ENCODE data around the gene RBM48.
A peak's percentile ranks its signal among the peaks of the same experiment; 100 is the strongest.
"Not testable (repeated sequence)": the region's sequence is repeated elsewhere in the genome, so short reads cannot be mapped to it uniquely, and the experiment has no call there.

Gene RBM48
- total RNA-seq: 46.1 to 53.2 reads per million in 2 donors

DNA sequence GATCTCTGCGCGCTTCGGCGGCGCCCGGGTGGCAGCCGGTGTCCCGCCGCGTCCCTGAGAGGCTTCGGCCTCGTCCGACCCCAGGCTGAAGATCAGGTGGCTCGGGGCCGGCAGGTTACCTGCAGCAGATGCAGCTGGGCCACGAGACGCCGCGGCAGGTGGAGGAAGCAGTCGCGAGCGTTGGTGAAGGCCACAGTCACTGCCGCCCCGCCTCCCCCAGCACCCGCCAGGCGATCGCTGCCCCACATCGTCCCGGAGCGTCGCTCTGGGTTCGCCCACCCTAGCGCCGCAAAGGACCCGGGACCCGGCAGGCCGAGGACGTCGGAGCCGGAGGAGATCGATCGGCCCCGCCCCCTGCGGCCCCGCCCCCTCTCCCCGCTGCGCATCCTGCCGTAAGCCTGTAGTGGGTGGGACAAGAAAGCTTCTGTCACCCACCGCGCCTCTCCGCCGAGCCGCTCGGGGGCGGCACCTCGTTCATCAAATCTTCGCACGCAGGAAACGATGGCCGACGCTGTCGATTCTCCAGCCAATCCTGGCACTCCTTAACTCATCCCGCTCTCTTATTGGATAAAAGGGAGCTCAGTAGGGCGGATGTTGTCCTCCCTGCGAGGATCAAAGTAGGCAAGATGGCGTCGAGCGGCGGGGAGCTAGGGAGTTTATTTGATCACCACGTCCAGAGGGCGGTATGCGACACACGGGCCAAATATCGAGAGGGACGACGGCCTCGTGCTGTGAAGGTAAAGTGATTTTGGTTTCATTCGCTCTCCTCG is at the start of gene RBM48, which contains the start of gene PEX1:
Gene RBM48 (plus strand): TSS at position 608 of the 770 bp plus-strand sequence. CDS start 19 bp downstream, at position 627.
Gene PEX1 (minus strand): TSS at position 333 of the 770 bp plus-strand sequence. CDS start 85 bp downstream, at position 248.
- peak; percentile 95 for DNase-seq

DNA sequence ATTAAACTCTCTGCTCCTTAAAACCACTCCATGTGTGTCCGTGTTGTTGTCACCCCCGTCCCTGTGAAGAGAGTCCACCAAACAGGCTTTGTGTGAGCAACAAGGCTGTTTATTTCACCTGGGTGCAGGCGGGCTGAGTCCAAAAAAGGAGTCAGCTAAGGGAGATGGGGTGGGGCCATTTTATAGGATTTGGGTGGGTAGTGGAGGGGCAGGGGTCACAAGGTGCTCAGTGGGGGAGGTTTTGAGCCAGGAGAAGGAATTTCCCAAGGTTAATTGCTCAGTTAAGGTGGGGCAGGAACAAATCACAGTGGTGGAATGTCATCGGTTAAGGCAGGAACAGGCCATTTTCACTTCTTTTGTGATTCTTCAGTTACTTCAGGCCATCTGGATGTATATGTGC is 49.4 kb upstream of the RBM48 start:
- not testable (repeated sequence) for DNase-seq

DNA sequence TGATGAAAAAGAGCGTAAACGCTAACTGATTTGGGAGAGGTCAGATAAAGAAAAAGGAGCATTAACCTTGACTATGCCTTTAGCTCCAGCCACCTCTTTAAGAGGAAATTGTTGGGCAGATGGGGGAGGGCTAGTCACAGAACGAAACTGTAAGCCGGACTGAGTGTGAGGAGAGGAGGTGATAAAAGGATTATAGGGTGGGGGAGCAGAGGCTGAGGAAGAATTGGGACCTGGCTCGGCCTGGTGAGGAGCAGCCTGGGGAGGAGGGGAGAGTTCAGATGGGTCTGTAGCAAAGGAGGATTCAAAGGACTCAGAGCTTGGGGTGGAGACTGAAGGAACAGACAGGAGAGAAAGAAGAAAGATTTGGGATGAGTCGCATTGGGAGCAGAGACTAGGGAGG is 45.0 kb upstream of the RBM48 start:
- not testable (repeated sequence) for DNase-seq

- not testable (repeated sequence) for DNase-seq
Observed at GRCh38 chr7:92484226-92484625, 44.4 kb upstream of the RBM48 start.

- DNase-seq: no peak
Observed at GRCh38 chr7:92485267-92485892, 43.2 kb upstream of the RBM48 start.

DNA sequence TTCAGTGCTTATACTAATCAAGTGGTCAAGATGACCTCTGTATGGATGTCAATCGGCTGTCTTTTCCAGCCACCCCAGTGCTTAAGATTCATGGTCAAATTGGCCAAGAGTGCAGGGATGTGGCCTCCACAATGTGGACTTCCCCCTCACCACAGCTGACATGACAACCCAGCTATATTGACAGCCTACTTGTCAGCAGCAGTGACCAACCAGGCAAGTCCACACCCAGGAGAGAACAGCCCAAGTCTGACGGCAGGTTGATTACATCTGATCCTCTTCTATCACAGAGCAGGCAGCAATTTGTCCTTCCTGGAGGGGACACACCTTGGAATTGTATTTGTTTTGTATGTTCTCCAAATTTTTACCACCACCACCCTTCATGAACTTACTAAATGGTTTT is 42.6 kb upstream of the RBM48 start:
- no peak for DNase-seq

DNA sequence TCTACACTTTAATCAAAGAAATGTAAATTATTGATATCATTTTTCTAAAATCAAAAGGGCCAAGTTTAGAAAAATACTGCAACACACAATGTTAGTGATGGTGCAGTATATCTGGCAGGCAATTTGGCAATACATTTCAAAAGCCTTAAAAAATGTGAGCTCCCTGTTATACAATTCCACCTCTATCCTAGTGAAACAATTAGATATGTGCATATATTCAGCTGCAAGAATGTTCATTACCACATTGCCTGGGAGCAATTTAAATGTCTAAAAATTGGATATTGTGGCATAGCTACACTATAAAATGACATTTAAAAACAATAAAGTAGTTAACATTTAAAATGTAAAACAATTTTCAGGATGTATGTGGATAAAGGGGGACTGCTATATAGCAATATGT is 40.8 kb upstream of the RBM48 start:
- DNase-seq: no peak

DNA sequence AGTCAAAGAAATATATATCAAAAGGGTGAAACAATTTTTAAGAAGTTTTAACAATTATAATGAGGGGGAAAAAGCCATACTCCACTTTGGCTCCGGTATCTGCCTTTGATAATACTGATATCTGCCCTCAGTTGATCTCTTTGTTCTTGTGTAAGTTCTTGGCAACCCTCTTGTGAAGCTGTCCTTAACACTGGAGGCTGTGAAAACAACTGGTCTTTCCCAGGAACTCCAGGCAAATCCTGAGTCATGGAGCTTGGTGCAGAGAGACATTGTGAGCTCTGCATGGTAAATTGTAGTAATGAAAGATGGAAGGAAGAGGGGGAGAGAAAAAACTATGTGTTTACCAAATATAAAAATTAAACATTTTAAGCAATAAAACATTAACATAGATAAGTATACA is 39.0 kb upstream of the RBM48 start:
- no peak for DNase-seq

GRCh38 chr7:92496876-92497275 is 31.7 kb upstream of the RBM48 start:
- no peak for DNase-seq

GRCh38 chr7:92498557-92498956 is 30.0 kb upstream of the RBM48 start:
- DNase-seq: no peak

GRCh38 chr7:92503767-92504166 is 24.8 kb upstream of the RBM48 start:
- no peak for DNase-seq

- DNase-seq: no peak
Observed at GRCh38 chr7:92504563-92504962, 24.0 kb upstream of the RBM48 start.

GRCh38 chr7:92506363-92506762 is 22.2 kb upstream of the RBM48 start:
- DNase-seq: no peak

GRCh38 chr7:92508946-92509345 is 19.6 kb upstream of the RBM48 start:
- DNase-seq: no peak

- no peak for DNase-seq
Observed at GRCh38 chr7:92513167-92513902, 15.3 kb upstream of the RBM48 start.

DNA sequence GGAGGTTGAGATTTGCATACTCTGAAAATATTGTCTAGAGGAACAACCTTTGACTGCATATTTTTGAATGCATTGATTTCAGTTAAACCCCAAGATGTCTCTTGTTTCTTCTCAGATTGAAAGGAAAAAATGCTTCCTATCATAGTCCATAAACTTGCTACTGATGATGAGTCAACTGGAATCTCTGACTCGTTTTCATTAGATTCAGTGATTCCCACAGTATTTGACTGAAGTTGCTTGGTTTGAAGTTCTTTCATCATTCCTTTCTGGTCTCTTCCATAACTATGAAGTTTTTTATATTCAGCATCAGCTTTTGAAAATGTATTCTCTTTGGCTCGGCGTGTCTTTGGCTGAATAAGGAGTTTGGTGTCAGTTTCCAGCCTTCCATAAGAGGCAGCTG is 11.0 kb upstream of the RBM48 start:
- DNase-seq: no peak

DNA sequence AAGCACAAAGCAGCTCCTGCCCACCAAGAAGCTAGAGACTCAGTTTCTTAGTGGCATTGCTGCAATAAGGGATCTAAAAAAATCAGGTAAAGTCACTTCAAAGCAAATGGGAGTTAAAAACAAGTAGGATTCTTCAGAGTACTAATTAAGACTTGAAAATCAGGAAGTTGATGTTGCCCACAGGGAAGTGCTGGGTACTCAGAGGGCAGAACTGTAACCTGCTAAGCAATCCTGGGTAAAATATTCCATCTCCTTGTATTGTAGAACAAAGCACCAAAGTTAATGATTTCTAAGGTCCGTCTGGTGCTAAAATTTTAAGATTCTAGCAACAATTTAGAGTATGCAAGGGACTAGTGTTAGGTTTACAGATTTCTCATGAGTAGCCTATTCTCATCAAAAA is 8.6 kb upstream of the RBM48 start:
- DNase-seq: no peak

DNA sequence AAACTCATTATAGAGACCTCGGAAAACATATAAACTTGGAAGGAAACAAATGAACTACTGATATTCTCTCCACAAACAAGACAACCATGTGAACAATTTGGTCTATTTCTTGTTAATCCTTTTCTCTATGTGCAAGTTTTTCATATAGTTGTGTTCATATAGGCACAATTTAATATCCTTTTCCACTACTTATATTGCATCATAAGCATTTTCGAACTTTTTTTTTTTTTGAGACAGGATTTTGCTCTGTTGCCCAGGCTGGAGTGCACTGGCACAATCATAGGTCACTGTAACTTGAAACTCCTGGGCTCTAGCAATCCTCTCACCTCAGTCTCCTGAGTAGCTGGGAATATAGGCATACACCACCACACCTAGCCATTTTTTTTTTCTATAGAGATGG is 5.5 kb upstream of the RBM48 start:
- no peak for DNase-seq

DNA sequence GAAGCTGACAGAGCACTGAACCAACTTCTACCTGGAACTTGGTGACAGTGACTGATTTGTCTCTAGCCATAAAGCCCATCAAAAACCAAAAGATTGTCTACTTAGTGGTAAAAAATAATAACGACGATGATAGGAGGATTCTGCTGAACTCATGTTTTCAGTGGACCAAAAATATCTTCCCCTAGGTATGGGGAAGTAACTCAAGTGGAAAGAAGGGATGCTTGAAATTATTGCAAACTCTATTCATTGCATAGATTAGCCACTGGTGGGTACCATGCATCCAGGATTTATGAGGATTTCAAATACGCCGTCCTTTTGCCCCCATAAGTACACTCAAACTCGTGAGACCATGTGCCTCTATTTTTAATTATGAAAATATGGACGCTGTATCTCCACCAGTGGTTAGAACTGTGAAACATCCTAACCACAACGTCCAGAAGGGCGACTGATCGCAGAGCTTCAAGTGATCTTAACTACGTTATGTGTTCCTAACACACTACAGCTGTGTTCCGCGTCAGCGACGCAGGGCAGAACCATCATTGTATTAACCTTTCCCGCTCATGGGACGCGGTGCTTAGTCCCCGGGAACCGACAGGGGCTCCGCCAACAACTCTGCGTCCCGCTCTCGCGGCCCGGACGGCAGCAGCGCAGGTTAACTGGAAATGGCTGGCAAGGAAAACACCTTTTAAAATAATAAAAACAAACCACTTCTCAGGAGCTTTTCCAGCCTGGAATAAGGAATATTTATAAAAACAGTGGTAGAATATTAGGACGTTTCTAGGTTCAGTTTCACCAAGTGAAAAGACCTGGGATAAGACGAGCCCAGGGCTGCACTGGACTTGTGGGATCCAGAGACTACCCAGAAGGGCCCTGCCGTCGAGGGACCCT is 1.1 kb upstream of the RBM48 start:
- DNase-seq: peak; percentile 18

GRCh38 chr7:92528958-92529264 is 316 bp downstream of the RBM48 start:
- no peak for DNase-seq

GRCh38 chr7:92534572-92534971 is 6.0 kb downstream of the RBM48 start:
- DNase-seq: no peak

GRCh38 chr7:92543542-92543941 is 14.9 kb downstream of the RBM48 start:
- not testable (repeated sequence) for DNase-seq

DNA sequence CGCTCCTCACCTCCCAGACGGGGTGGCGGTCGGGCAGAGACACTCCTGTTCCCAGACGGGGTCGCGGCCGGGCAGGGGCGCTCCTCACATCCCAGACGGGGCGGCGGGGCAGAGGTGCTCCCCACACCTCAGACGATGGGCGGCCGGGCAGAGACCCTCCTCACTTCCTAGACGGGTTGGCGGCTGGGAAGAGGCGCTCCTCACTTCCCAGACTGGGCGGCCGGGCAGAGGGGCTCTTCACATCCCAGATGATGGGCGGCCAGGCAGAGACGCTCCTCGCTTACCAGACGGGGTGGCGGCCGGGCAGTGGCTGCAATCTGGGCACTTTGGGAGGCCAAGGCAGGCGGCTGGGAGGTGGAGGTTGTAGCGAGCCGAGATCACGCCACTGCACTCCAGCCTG is 16.5 kb downstream of the RBM48 start:
- not testable (repeated sequence) for DNase-seq

Data from activated gamma-delta T cell (primary cell).